ENCODE results near the gene HMG20A.

DNA sequence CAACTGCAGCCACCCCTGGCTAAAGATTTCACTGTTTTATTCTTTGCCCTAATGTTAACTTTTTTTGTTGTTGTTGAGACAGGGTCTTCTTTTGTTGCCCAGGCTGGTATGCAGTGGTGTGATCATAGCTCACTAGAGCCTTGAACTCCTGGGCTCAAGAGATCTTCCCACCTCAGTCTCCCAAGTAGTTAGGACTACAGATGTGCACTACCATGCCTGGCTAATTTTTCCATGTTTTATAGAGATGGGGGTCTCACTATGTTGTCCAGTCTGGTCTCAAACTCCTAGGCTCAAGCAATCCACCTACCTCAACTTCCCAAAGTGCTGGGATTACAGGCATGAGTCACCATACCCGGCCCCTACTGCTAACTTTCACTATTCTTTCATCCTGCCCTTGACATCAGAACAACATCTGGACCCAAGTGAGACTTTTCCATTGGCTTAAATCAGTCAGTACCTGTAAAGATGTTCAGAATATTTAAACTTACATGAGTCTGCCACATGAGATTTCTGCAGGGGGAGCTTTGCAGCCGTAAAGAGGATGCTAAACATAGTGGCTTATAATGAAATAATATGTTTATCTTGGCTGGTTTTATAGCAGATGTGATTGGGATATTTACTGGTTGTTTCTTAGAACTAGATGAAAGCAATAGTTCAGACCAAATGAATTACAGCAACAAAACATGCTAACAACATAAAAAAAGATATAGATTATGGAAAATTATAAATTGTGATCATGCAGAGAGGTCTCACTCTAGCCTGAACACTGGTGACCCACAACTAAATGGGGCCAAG is 73.6 kb downstream of the HMG20A start:
- TF ChIP-seq, protein P1, sequence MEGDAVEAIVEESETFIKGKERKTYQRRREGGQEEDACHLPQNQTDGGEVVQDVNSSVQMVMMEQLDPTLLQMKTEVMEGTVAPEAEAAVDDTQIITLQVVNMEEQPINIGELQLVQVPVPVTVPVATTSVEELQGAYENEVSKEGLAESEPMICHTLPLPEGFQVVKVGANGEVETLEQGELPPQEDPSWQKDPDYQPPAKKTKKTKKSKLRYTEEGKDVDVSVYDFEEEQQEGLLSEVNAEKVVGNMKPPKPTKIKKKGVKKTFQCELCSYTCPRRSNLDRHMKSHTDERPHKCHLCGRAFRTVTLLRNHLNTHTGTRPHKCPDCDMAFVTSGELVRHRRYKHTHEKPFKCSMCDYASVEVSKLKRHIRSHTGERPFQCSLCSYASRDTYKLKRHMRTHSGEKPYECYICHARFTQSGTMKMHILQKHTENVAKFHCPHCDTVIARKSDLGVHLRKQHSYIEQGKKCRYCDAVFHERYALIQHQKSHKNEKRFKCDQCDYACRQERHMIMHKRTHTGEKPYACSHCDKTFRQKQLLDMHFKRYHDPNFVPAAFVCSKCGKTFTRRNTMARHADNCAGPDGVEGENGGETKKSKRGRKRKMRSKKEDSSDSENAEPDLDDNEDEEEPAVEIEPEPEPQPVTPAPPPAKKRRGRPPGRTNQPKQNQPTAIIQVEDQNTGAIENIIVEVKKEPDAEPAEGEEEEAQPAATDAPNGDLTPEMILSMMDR (IDR thresholded peaks at IDR 0.05) = no peak
- no peak for TF ChIP-seq POLR2AphosphoS5 (IDR thresholded peaks at IDR 0.05; ENCODE audit: insufficient read depth in 1 of 2, low read depth in 1 of 2)
